PC-3 (cell line): ENCODE data around the gene MACO1. TPM values are rescaled to one million over a fixed set of nuclear protein-coding genes. Genes with fewer than 3 reads are reported as not detected.

Experiments used
- ATAC-seq: fragments of 200-7000 bp; cut with Tn5 transposase; 2 replicates; pipeline ENCODE4 v1.9.1; 2020; ENCODE audit warnings: mild to moderate bottlenecking, moderate library complexity
- BruUV-seq: library from RNA; stranded (reverse); fragments of 400-500 nt; replicated peaks from 2 replicates; lab custom pipeline; 2021; lab: Mats Ljungman, UMichigan
- CTCF ChIA-PET: fragments of 300-600 bp; sonication (Branson Sonifier 250); formaldehyde crosslinking; loops from one replicate; lab custom pipeline; 2022; ENCODE audit warnings: antibody characterized with exemption; lab: Charles Lee
- POLR2A ChIA-PET: fragments of 300-600 bp; sonication (Branson Sonifier 250); formaldehyde crosslinking; loops from one replicate; lab custom pipeline; 2022; ENCODE audit warnings: antibody characterized with exemption; ENCODE audit not compliant: unreplicated experiment; lab: Charles Lee
- DNase-seq: peaks from one replicate; pipeline ENCODE4 v3.0.0-alpha.2; 2015
- H2AFZ ChIP-seq: fragments of 300-600 bp; sonication (generic); 2 replicates; pipeline ENCODE4 v1.6.0; 2016; ENCODE audit warnings: antibody characterized with exemption, low read length
- H3F3A ChIP-seq: fragments of 300-600 bp; sonication (generic); one replicate; pipeline ENCODE4 v1.6.0; 2017; ENCODE audit warnings: antibody characterized with exemption, low read length, control low read depth, mild to moderate bottlenecking; ENCODE audit not compliant: unreplicated experiment
- H3K27ac ChIP-seq: fragments of 300-600 bp; sonication (generic); 2 replicates; pipeline ENCODE4 v1.5.1; 2016; ENCODE audit warnings: mild to moderate bottlenecking, low read length
- H3K27me3 ChIP-seq: fragments of 300-600 bp; sonication (generic); 2 replicates; pipeline ENCODE4 v1.6.1; 2016; ENCODE audit warnings: low read length, mixed read lengths
- H3K36me3 ChIP-seq: fragments of 300-600 bp; sonication (generic); 2 replicates; pipeline ENCODE4 v1.6.1; 2016; ENCODE audit warnings: low read depth, mixed run types, low read length, mixed read lengths
- H3K4me1 ChIP-seq: fragments of 300-600 bp; sonication (generic); 2 replicates; pipeline ENCODE4 v1.5.1; 2016; ENCODE audit warnings: low read length; ENCODE audit not compliant: insufficient read depth
- H3K4me2 ChIP-seq: fragments of 300-600 bp; sonication (generic); 2 replicates; pipeline ENCODE4 v1.6.0; 2016; ENCODE audit warnings: low read length
- H3K4me3 ChIP-seq: fragments of 300-600 bp; sonication (generic); 2 replicates; pipeline ENCODE4 v1.5.1; 2016; ENCODE audit warnings: mild to moderate bottlenecking, low read length, mixed read lengths
- H3K79me2 ChIP-seq: fragments of 300-600 bp; sonication (generic); 2 replicates; pipeline ENCODE4 v1.6.1; 2017; ENCODE audit warnings: low read length, mixed read lengths
- H3K9ac ChIP-seq: fragments of 300-600 bp; sonication (generic); 2 replicates; pipeline ENCODE4 v1.6.0; 2016; ENCODE audit warnings: mild to moderate bottlenecking, low read length
- H3K9me2 ChIP-seq: fragments of 300-600 bp; sonication (generic); replicated peaks from 2 replicates; pipeline ENCODE4 v1.6.1; 2016; ENCODE audit warnings: mixed run types, low read length, mixed read lengths
- H3K9me3 ChIP-seq: fragments of 300-600 bp; sonication (generic); 2 replicates; pipeline ENCODE4 v1.6.1; 2016; ENCODE audit warnings: low read length, mixed read lengths
- H4K20me1 ChIP-seq: fragments of 300-600 bp; sonication (generic); 2 replicates; pipeline ENCODE4 v1.6.1; 2016; ENCODE audit warnings: low read length, mixed read lengths
- EZH2 ChIP-seq: fragments of 300-600 bp; sonication (generic); IDR thresholded peaks from one replicate; pipeline ENCODE4 v1.6.1; 2017; ENCODE audit warnings: antibody characterized with exemption, mild to moderate bottlenecking, low read length; ENCODE audit not compliant: unreplicated experiment
- EZH2phosphoT487 ChIP-seq: fragments of 300-600 bp; sonication (generic); IDR thresholded peaks from 2 replicates; pipeline ENCODE4 v1.6.1; 2018; ENCODE audit warnings: mild to moderate bottlenecking, antibody characterized with exemption, low read length, borderline replicate concordance
- intact Hi-C: fragments of 100-400 bp; cut with micrococcal nuclease; formaldehyde crosslinking; loops from 2 replicates; pipeline ENCODE4 v1.9.0; 2023
- total RNA-seq: library from RNA; depleted of rRNA; stranded (reverse); fragments of >200 nt; gene quantifications from 2 replicates; pipeline ENCODE4 v1.2.3, GENCODE V29; 2014
- TF ChIP-seq, protein P1 (sequence below): fragments of 300-600 bp; sonication (generic); conservative IDR thresholded peaks from 2 replicates; pipeline ENCODE4 v1.5.1; 2017; ENCODE audit warnings: antibody characterized with exemption, low read depth, mild to moderate bottlenecking, low read length

The MACO1 gene
- total RNA-seq, 1 experiment from 2014 or later: 14.0 TPM

DNA sequence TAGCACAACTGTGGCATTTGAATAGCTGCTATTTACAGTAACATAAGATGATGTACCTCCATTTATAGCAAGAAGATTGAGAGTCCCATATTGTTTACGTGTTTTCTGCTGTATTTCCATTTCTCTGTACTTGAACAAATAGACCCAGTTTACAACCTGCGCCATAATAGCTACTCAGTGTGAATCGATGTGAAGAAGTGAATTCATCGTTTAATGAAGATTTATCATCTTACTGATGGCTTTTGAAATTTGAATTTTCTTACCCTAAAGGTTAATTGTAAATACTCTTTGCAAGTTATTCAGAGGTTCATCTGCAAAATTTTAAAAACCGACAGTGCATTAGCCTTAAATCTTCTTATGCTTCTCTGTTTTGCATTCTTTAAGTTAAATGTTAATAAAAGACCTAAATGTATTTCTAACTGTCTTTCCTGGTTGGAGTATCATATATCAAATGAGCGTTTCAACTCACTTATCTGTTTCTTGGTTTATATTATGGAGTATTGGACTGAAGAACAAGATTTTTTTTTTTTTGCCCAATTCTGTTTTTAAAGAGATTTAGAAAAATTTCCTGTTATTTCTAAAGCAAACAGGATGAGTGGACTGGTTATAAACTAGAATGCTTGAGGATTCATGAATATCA, 2.2 kb downstream of the MACO1 start:
- no peak for DNase-seq
- Histone ChIP-seq H3K4me2 (peak overlapping the region; percentile 89), H3K27me3 (no peaks in the 10 kb centered on the region), H3K27ac (no peak overlapping the region), H3K4me1 (peaks cover 33% of the 10 kb centered on the region), H3K4me3 (peak overlapping the region; percentile 92), H3K36me3 (no peaks in the 10 kb centered on the region), H3K79me2 (peaks cover 66% of the 10 kb centered on the region), H3K9me3 (no peaks in the 10 kb centered on the region), H2AFZ (no peak overlapping the region), H3K9ac (no peak overlapping the region), H3F3A (no peaks in the 10 kb centered on the region), H3K9me2 (no peaks in the 10 kb centered on the region), H4K20me1 (peaks cover 14% of the 10 kb centered on the region; the same call in 1 of the 2 replicates)
- ChIA-PET POLR2A (no interaction called here), CTCF (interaction anchor here (0.7 kb wide), 1 partner anchor 176 kb away, joined by 3 read pairs; no protein-coding TSS in a partner anchor)
- no peak for ATAC-seq
- TF ChIP-seq, protein P1, sequence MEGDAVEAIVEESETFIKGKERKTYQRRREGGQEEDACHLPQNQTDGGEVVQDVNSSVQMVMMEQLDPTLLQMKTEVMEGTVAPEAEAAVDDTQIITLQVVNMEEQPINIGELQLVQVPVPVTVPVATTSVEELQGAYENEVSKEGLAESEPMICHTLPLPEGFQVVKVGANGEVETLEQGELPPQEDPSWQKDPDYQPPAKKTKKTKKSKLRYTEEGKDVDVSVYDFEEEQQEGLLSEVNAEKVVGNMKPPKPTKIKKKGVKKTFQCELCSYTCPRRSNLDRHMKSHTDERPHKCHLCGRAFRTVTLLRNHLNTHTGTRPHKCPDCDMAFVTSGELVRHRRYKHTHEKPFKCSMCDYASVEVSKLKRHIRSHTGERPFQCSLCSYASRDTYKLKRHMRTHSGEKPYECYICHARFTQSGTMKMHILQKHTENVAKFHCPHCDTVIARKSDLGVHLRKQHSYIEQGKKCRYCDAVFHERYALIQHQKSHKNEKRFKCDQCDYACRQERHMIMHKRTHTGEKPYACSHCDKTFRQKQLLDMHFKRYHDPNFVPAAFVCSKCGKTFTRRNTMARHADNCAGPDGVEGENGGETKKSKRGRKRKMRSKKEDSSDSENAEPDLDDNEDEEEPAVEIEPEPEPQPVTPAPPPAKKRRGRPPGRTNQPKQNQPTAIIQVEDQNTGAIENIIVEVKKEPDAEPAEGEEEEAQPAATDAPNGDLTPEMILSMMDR: no peak
- TF ChIP-seq EZH2 (no peak), EZH2phosphoT487 (no peak)
- intact Hi-C loops: loop anchor here (5.0 to 10.0 kb wide), 2 partner anchors 69 to 98 kb away; partner anchors contain the start of gene TMEM50A
- BruUV-seq: no TSS peak

DNA sequence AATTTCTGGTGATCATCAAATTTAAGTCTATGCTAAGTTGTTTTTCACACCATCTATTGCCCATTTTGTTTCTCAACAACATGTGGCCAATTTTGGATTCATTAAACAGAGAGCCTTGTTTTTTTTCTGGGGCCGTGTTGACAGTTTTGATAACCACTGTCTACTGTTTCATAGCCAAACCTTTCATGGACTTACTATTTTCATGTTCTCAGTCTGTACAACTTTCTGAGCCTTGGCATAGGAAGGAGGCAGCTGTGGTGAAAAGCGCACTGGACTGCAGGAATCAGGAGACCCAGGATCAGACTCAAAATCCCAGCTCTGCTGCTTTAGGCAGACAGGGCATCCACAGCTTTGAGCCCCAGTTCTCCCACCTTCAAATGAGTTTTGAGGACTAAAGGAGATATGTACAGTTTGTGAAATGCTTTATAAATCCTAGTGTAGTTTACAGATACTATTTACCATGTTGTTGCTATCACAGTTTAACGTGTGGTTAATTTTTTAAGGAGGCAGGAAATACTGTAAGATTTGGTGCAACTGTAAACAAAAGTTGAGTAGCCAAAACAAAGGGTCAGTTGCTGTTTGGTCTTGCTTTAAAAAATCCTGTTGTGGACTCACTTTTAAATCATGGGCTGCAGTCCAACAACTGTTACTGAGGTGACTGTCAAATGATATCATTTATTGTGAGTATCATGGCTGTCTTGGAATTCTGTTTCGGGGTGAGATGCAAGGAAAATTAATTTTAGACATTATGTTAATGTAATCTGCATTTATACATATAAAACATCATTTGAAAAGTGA, 2.9 kb downstream of the MACO1 start:
- no peaks in the 10 kb centered on the region for H3K27me3 ChIP-seq
- no peaks in the 10 kb centered on the region for H3K36me3 ChIP-seq
- H3K79me2 ChIP-seq: peaks cover 71% of the 10 kb centered on the region
- H2AFZ ChIP-seq: no peak overlapping the region
- no peak overlapping the region for H3K27ac ChIP-seq
- TF ChIP-seq EZH2phosphoT487 (no peak), EZH2 (no peak)
- TF ChIP-seq, protein P1: no peak
- no peak overlapping the region for H3K9ac ChIP-seq
- no peaks in the 10 kb centered on the region for H3F3A ChIP-seq
- peak overlapping the region; percentile 89 for H3K4me2 ChIP-seq
- H3K4me3 ChIP-seq: peak overlapping the region; percentile 92; the same call in 1 of the 2 replicates
- peaks cover 33% of the 10 kb centered on the region for H3K4me1 ChIP-seq
- no TSS peak for BruUV-seq
- no peaks in the 10 kb centered on the region for H3K9me3 ChIP-seq
- intact Hi-C loops: loop anchor here (5.0 to 10.0 kb wide), 2 partner anchors 69 to 99 kb away; partner anchors contain the start of gene TMEM50A
- ATAC-seq: no peak
- DNase-seq: no peak
- POLR2A ChIA-PET: no interaction called here
- H3K9me2 ChIP-seq: no peaks in the 10 kb centered on the region
- peaks cover 14% of the 10 kb centered on the region; the same call in 1 of the 2 replicates for H4K20me1 ChIP-seq
- CTCF ChIA-PET: interaction anchor here (0.5 kb wide), 1 partner anchor 86 kb away, joined by 14 read pairs; no protein-coding TSS in a partner anchor
